H1 (cell line): ENCODE data around the gene TMEM51. TPM values are rescaled to one million over a fixed set of nuclear protein-coding genes. Genes with fewer than 3 reads are reported as not detected.

ENCODE experiments used
- CTCF ChIA-PET: fragments of 300-600 bp; sonication (Branson Sonifier 250); formaldehyde crosslinking; loops from one replicate; lab custom pipeline; 2021; ENCODE audit not compliant: partially characterized antibody; lab: Charles Lee
- POLR2A ChIA-PET: fragments of 300-600 bp; sonication (Branson Sonifier 250); formaldehyde crosslinking; loops from one replicate; lab custom pipeline; 2021; ENCODE audit warnings: inconsistent platforms; ENCODE audit not compliant: partially characterized antibody; lab: Charles Lee
- DNase-seq, 2 experiments: peaks; one replicate each; pipeline versions ENCODE4 v3.0.0 to v3.0.0-alpha.2; 2010 to 2022; ENCODE audit warnings: low spot score in 2 of 2, low read depth in 1 of 2, mixed read lengths in 1 of 2
- FAIRE-seq: peaks from 2 replicates; lab custom pipeline; 2011; peaks lifted over from hg19 to GRCh38; lab: Jason Lieb, UNC
- H2AFZ ChIP-seq: 2 replicates; pipeline ENCODE4 v1.8.1; 2012; ENCODE audit warnings: low read length, inconsistent platforms
- H2AK5ac ChIP-seq: 2 replicates; pipeline ENCODE4 v1.6.1; 2013; ENCODE audit warnings: low read depth, low read length
- H2BK120ac ChIP-seq: replicated peaks from 2 replicates; pipeline ENCODE3; 2013; ENCODE audit warnings: low read depth, low read length, inconsistent platforms
- H2BK12ac ChIP-seq: 2 replicates; pipeline ENCODE4 v1.6.1; 2013; ENCODE audit warnings: low read depth, low read length
- H2BK15ac ChIP-seq: 2 replicates; pipeline ENCODE4 v1.6.1; 2013; ENCODE audit warnings: low read length
- H2BK20ac ChIP-seq: 2 replicates; pipeline ENCODE4 v1.6.1; 2013; ENCODE audit warnings: low read length
- H2BK5ac ChIP-seq: 2 replicates; pipeline ENCODE4 v1.6.1; 2013; ENCODE audit warnings: low read depth, low read length
- H3K14ac ChIP-seq: 2 replicates; pipeline ENCODE4 v1.6.1; 2013; ENCODE audit warnings: inconsistent platforms; ENCODE audit not compliant: insufficient read length
- H3K18ac ChIP-seq: 2 replicates; pipeline ENCODE4 v1.6.1; 2013; ENCODE audit warnings: low read length; ENCODE audit errors: extremely low read depth
- H3K23ac ChIP-seq: 2 replicates; pipeline ENCODE4 v1.6.1; 2013; ENCODE audit warnings: inconsistent platforms; ENCODE audit not compliant: insufficient read length
- H3K23me2 ChIP-seq: 2 replicates; pipeline ENCODE4 v1.6.1; 2013; ENCODE audit warnings: low read depth, low read length
- H3K27ac ChIP-seq: 2 replicates; pipeline ENCODE4 v1.6.1; 2011; ENCODE audit warnings: low read depth, low read length, inconsistent platforms
- H3K27me3 ChIP-seq, 4 experiments: replicated peaks in 1 of 4; 1 replicate in 1 of 4; 2 replicates in 3 of 4; pipeline versions ENCODE4 v1.6.1 to v1.8.1; 2011 to 2013; ENCODE audit warnings: low read length in 3 of 4, mild to moderate bottlenecking in 3 of 4, inconsistent platforms in 2 of 4, mixed read lengths in 2 of 4, moderate library complexity in 1 of 4; ENCODE audit not compliant: control insufficient read depth in 3 of 4, insufficient read depth in 3 of 4; ENCODE audit errors: extremely low read depth in 1 of 4
- H3K36me3 ChIP-seq, 4 experiments: 2 replicates each; pipeline versions ENCODE4 v1.6.1 to v1.8.1; 2011 to 2013; ENCODE audit warnings: mild to moderate bottlenecking in 4 of 4, low read length in 3 of 4, moderate library complexity in 2 of 4, control low read depth in 1 of 4, inconsistent platforms in 1 of 4; ENCODE audit not compliant: insufficient read depth in 4 of 4, control insufficient read depth in 2 of 4
- H3K4ac ChIP-seq: replicated peaks from 2 replicates; pipeline ENCODE3; 2013; ENCODE audit warnings: low read length, low read depth, mixed read lengths, inconsistent platforms; ENCODE audit not compliant: insufficient read length
- H3K4me1 ChIP-seq, 4 experiments: replicated peaks in 1 of 4; 1 replicate in 1 of 4; 2 replicates in 3 of 4; pipeline versions ENCODE4 v1.6.1 to v1.8.1; 2011 to 2013; ENCODE audit warnings: low read length in 3 of 4, inconsistent platforms in 2 of 4, mixed read lengths in 1 of 4; ENCODE audit not compliant: insufficient read depth in 4 of 4, control insufficient read depth in 3 of 4
- H3K4me2 ChIP-seq, 2 experiments: 2 replicates each; pipeline versions ENCODE4 v1.6.1 to v1.8.1; 2011 to 2013; ENCODE audit warnings: low read depth in 2 of 2, low read length in 2 of 2, control low read depth in 1 of 2, inconsistent platforms in 1 of 2, mild to moderate bottlenecking in 1 of 2; ENCODE audit not compliant: insufficient read depth in 1 of 2
- H3K4me3 ChIP-seq, 4 experiments: fragments of 200-600, 300-600 bp in 1 of 4; sonication (generic), shearing (Covaris generic), sonication (Bioruptor Twin) in 1 of 4; 2 replicates each; pipeline versions ENCODE4 v1.5.1 to v1.8.1; 2011 to 2016; ENCODE audit warnings: low read length in 4 of 4, low read depth in 3 of 4, control low read depth in 2 of 4, inconsistent platforms in 2 of 4, mild to moderate bottlenecking in 2 of 4, mixed read lengths in 1 of 4, moderate library complexity in 1 of 4; ENCODE audit not compliant: insufficient read depth in 2 of 4; ENCODE audit errors: extremely low read depth in 1 of 4
- H3K56ac ChIP-seq: replicated peaks from 2 replicates; pipeline ENCODE3; 2013; ENCODE audit warnings: low read depth, mild to moderate bottlenecking, mixed read lengths, low read length, inconsistent platforms; ENCODE audit not compliant: insufficient read length
- H3K79me1 ChIP-seq: 2 replicates; pipeline ENCODE4 v1.6.1; 2013; ENCODE audit warnings: low read depth, low read length, control low read depth
- H3K79me2 ChIP-seq, 2 experiments: 2 replicates each; pipeline versions ENCODE4 v1.6.1 to v1.8.1; 2012 to 2013; ENCODE audit warnings: low read length in 2 of 2, mild to moderate bottlenecking in 2 of 2, inconsistent platforms in 1 of 2; ENCODE audit not compliant: insufficient read depth in 2 of 2, control insufficient read depth in 1 of 2
- H3K9ac ChIP-seq, 4 experiments: replicated peaks in 1 of 4; 1 replicate in 1 of 4; 2 replicates in 3 of 4; pipeline versions ENCODE4 v1.6.1 to v1.8.1; 2011 to 2013; ENCODE audit warnings: low read depth in 3 of 4, low read length in 3 of 4, control low read depth in 2 of 4, mild to moderate bottlenecking in 2 of 4, moderate library complexity in 2 of 4, inconsistent platforms in 1 of 4; ENCODE audit errors: extremely low read depth in 1 of 4
- H3K9me3 ChIP-seq, 2 experiments: 2 replicates each; pipeline versions ENCODE4 v1.6.1 to v1.8.1; 2012 to 2013; ENCODE audit warnings: mild to moderate bottlenecking in 2 of 2, moderate library complexity in 2 of 2, control low read depth in 1 of 2, inconsistent platforms in 1 of 2, low read depth in 1 of 2, low read length in 1 of 2, mixed read lengths in 1 of 2; ENCODE audit not compliant: insufficient read depth in 2 of 2
- H4K20me1 ChIP-seq, 2 experiments: replicated peaks in 1 of 2; 2 replicates each; pipeline versions ENCODE3 to v1.8.1; 2011 to 2013; ENCODE audit warnings: inconsistent platforms in 2 of 2, low read length in 2 of 2, mild to moderate bottlenecking in 1 of 2; ENCODE audit not compliant: insufficient read depth in 2 of 2, control insufficient read depth in 1 of 2
- H4K5ac ChIP-seq: 2 replicates; pipeline ENCODE4 v1.6.1; 2013; ENCODE audit warnings: low read length, low read depth, mixed read lengths, inconsistent platforms; ENCODE audit not compliant: insufficient read length
- H4K8ac ChIP-seq: 2 replicates; pipeline ENCODE4 v1.8.0; 2013; ENCODE audit warnings: mild to moderate bottlenecking, moderate library complexity, low read length, inconsistent platforms; ENCODE audit not compliant: insufficient read depth; ENCODE audit errors: extremely low read depth
- H4K91ac ChIP-seq: replicated peaks from 2 replicates; pipeline ENCODE3; 2013; ENCODE audit warnings: low read length, mixed read lengths, inconsistent platforms; ENCODE audit not compliant: insufficient read length
- ASH2L ChIP-seq: fragments of 200-600, 300-600 bp; sonication (generic); IDR thresholded peaks from one replicate; pipeline ENCODE4 v1.7.1; 2017; ENCODE audit warnings: low read length
- ATF3 ChIP-seq: IDR thresholded peaks from 2 replicates; pipeline ENCODE4 v1.6.1; 2011; ENCODE audit warnings: low read depth, mild to moderate bottlenecking, low read length; ENCODE audit not compliant: insufficient read depth
- CTBP2 ChIP-seq: IDR thresholded peaks from 2 replicates; pipeline ENCODE4 v1.7.0; 2011; ENCODE audit warnings: borderline replicate concordance, mild to moderate bottlenecking, moderate library complexity, mixed read lengths, low read length; ENCODE audit not compliant: insufficient read depth, insufficient read length
- KDM5A ChIP-seq: fragments of 200-600 bp; IDR thresholded peaks from 2 replicates; pipeline ENCODE4 v1.7.1; 2012; ENCODE audit warnings: mild to moderate bottlenecking, low read length, inconsistent platforms, mixed read lengths
- MAFK ChIP-seq: IDR thresholded peaks from 2 replicates; pipeline ENCODE4 v1.6.1; 2012; ENCODE audit warnings: low read depth, mild to moderate bottlenecking, improper control_type of control experiment, low read length
- PHF8 ChIP-seq: fragments of 200-600 bp; sonication (generic); conservative IDR thresholded peaks from 2 replicates; pipeline ENCODE4 v1.7.1; 2012; ENCODE audit warnings: low read depth, mild to moderate bottlenecking, inconsistent platforms, low read length, moderate library complexity
- SAP30 ChIP-seq: fragments of 300-600 bp; sonication (generic); IDR thresholded peaks from 2 replicates; pipeline ENCODE4 v1.7.1; 2012; ENCODE audit warnings: low read length, moderate library complexity, mild to moderate bottlenecking, inconsistent platforms; ENCODE audit not compliant: insufficient read depth, insufficient replicate concordance
- SIN3A ChIP-seq, 2 experiments: IDR thresholded peaks in 1 of 2; conservative IDR thresholded peaks in 1 of 2; 2 replicates each; pipeline ENCODE4 v1.6.1; 2011 to 2012; ENCODE audit warnings: low read length in 2 of 2, improper control_type of control experiment in 1 of 2, low read depth in 1 of 2, mild to moderate bottlenecking in 1 of 2
- ZNF274 ChIP-seq: IDR thresholded peaks from 2 replicates; pipeline ENCODE4 v1.7.0; 2012; ENCODE audit warnings: low read length, borderline replicate concordance; ENCODE audit errors: extremely low read depth
- WGBS, 2 experiments: shearing (Covaris generic) in 1 of 2; methylation state at CpG; one replicate each; pipeline versions ENCODE4 v1.1.6 to v1.1.7; 2013 to 2015; ENCODE audit warnings: low lambda C conversion rate in 2 of 2, mixed read lengths in 2 of 2, inconsistent platforms in 1 of 2, low coverage in 1 of 2, missing lambda C conversion rate in 1 of 2; ENCODE audit not compliant: insufficient replicate concordance in 2 of 2, insufficient coverage in 1 of 2, insufficient read length in 1 of 2; ENCODE audit errors: extremely low coverage in 1 of 2, missing lambda C conversion rate in 1 of 2; 5-methylcytosine and 5-hydroxymethylcytosine counted together
- polyA plus RNA-seq, 7 experiments: library from polyadenylated mRNA; depleted of rRNA in 3 of 7; stranded (reverse) in 5 of 7; unstranded in 2 of 7; fragments of >200 nt in 5 of 7; fragments of 200-250 nt in 2 of 7; gene quantifications; 1 replicate in 5 of 7; 2 replicates in 1 of 7; 4 replicates in 1 of 7; pipeline versions ENCODE4 v1.2.1 to v1.2.3, GENCODE V29; 2011 to 2013; ENCODE audit warnings: missing spikeins in 2 of 7, mixed read lengths in 2 of 7
- total RNA-seq: library from RNA; stranded (reverse); fragmentation: NEBNext Ultra II Directional; extraction: Animal tissue kit (Norgen Biotek cat#: 25700); gene quantifications from 2 replicates; pipeline ENCODE4 v1.2.1, GENCODE V29; 2021
- TF ChIP-seq, protein P1 (sequence below): IDR thresholded peaks from 2 replicates; pipeline ENCODE4 v1.6.1; 2012; ENCODE audit warnings: low read length, inconsistent platforms

Gene TMEM51
- total and polyA plus RNA-seq, 2 of the 8 experiments (the other 6 are each of a cell fraction or from before 2014, with no cell fraction given), result 9.9 to 10.7 TPM

DNA sequence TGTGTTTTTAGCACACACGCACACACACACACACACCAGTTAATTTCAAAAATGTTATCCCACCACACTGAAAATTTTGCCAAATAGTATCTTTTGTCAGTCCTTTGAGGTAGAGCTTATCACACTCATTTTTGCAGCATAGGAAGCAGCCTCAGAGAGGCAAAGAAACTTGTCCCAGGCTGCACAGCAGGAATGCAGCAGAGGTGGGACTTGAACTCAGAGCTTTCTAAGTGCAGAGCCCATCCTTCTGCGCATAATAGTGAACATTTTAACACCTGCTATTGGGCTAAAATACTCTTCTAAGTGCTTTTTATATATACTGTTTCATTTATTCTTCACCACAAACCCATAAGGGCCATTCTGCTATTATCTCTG lies 108.4 kb downstream of the TMEM51 start:
- H2BK20ac ChIP-seq, result no peak overlapping the region
- H3K9me3 ChIP-seq, result no peaks in the 10 kb centered on the region
- H4K91ac ChIP-seq, result no peak overlapping the region
- FAIRE-seq, result no peak
- H2BK120ac ChIP-seq, result no peak overlapping the region
- no peak overlapping the region for H2BK12ac ChIP-seq
- ChIA-PET CTCF (interaction anchor here (0.6 to 4.7 kb wide), 8 partner anchors 10 to 734 kb away, joined by 3 to 45 read pairs (median 4); no protein-coding TSS in a partner anchor), POLR2A (interaction anchor here (1.0 kb wide), 1 partner anchor 109 kb away, joined by 3 read pairs; the partner anchor contains the start of gene TMEM51)
- no peak overlapping the region for H2BK15ac ChIP-seq
- no peak overlapping the region for H4K5ac ChIP-seq
- no peak overlapping the region for H2AFZ ChIP-seq
- H3K4ac ChIP-seq, result no peak overlapping the region
- H3K79me1 ChIP-seq, result no peaks in the 10 kb centered on the region
- no peak overlapping the region for H3K56ac ChIP-seq
- peaks cover 0 to 4% (median 2%) of the 10 kb centered on the region in 4 experiments; a peak in 3 of 7 replicates for H3K4me1 ChIP-seq
- H3K36me3 ChIP-seq, result no peaks in the 10 kb centered on the region
- H2AK5ac ChIP-seq, result no peak overlapping the region
- no peak overlapping the region for H3K23ac ChIP-seq
- no peaks in the 10 kb centered on the region for H4K20me1 ChIP-seq
- TF ChIP-seq ASH2L (no peak), MAFK (no peak), PHF8 (no peak), CTBP2 (no peak), SAP30 (no peak), ZNF274 (no peak), ATF3 (no peak), SIN3A (conservative IDR thresholded peaks at IDR 0.05 in 1 of 2, IDR thresholded peaks at IDR 0.05 in 1 of 2; ENCODE audit: low read depth in 1 of 2, low read length in 2 of 2) (no peak), KDM5A (no peak)
- TF ChIP-seq, protein P1, sequence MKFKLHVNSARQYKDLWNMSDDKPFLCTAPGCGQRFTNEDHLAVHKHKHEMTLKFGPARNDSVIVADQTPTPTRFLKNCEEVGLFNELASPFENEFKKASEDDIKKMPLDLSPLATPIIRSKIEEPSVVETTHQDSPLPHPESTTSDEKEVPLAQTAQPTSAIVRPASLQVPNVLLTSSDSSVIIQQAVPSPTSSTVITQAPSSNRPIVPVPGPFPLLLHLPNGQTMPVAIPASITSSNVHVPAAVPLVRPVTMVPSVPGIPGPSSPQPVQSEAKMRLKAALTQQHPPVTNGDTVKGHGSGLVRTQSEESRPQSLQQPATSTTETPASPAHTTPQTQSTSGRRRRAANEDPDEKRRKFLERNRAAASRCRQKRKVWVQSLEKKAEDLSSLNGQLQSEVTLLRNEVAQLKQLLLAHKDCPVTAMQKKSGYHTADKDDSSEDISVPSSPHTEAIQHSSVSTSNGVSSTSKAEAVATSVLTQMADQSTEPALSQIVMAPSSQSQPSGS, result no peak
- H4K8ac ChIP-seq, result no peak overlapping the region
- no peak overlapping the region for H3K4me3 ChIP-seq
- no peaks in the 10 kb centered on the region for H3K23me2 ChIP-seq
- no peaks in the 10 kb centered on the region for H3K79me2 ChIP-seq
- DNase-seq, result no peak
- H3K27me3 ChIP-seq, result no peaks in the 10 kb centered on the region
- no peak overlapping the region for H3K27ac ChIP-seq
- 93% methylated on average over 2 of the region's 2 CpGs; no CpG with 5 or more reads in 1 of the 2 experiments for WGBS, 2 experiments
- no peak overlapping the region for H2BK5ac ChIP-seq
- no peak overlapping the region for H3K18ac ChIP-seq
- no peak overlapping the region for H3K9ac ChIP-seq
- no peak overlapping the region for H3K14ac ChIP-seq
- no peak overlapping the region for H3K4me2 ChIP-seq
